GM12878 (cell line): Measurements from ENCODE around the gene IRF8. TPM values are rescaled to one million over a fixed set of nuclear protein-coding genes. Genes with fewer than 3 reads are reported as not detected.

Experiments
- ATAC-seq: fragments of 200-7000 bp; cut with Tn5 transposase; 3 replicates; pipeline ENCODE4 v1.9.1; 2020; ENCODE audit warnings: mild to moderate bottlenecking, moderate library complexity
- BruUV-seq: library from RNA; stranded (reverse); fragments of 400-500 nt; replicated peaks from 2 replicates; lab custom pipeline; 2021; lab: Mats Ljungman, UMichigan
- CTCF ChIA-PET: fragments of 300-600 bp; sonication (Branson Sonifier 250); formaldehyde crosslinking; extraction: SDS; loops from one replicate; lab custom pipeline; 2021; ENCODE audit warnings: inconsistent platforms; lab: Yijun Ruan, JAX
- POLR2A ChIA-PET: fragments of 350-600 bp; formaldehyde crosslinking; extraction: SDS; loops from one replicate; lab custom pipeline; 2021; ENCODE audit warnings: inconsistent platforms; lab: Charles Lee
- RAD21 ChIA-PET: fragments of 300-600 bp; sonication (Branson Sonifier 250); formaldehyde crosslinking; loops from one replicate; lab custom pipeline; 2023; ENCODE audit warnings: antibody characterized with exemption; ENCODE audit not compliant: unreplicated experiment; lab: Charles Lee
- SMC1A ChIA-PET: fragments of 300-600 bp; sonication (Branson Sonifier 250); formaldehyde crosslinking; loops from one replicate; lab custom pipeline; 2023; ENCODE audit not compliant: unreplicated experiment, uncharacterized antibody; lab: Charles Lee
- DNase-seq: peaks from one replicate; pipeline ENCODE4 v3.0.0-alpha.2; 2011; ENCODE audit warnings: low read depth, low spot score
- FAIRE-seq: peaks from 3 replicates; lab custom pipeline; 2011; peaks lifted over from hg19 to GRCh38; lab: Jason Lieb, UNC
- H2AFZ ChIP-seq: 2 replicates; pipeline ENCODE4 v1.6.0; 2011; ENCODE audit warnings: low read depth, low read length, control low read depth; ENCODE audit not compliant: control insufficient read depth
- H3K27ac ChIP-seq: 2 replicates; pipeline ENCODE4 v1.5.1; 2011; ENCODE audit warnings: control low read depth; ENCODE audit not compliant: control insufficient read depth, insufficient read depth
- H3K27me3 ChIP-seq, 2 experiments: replicated peaks in 1 of 2; 2 replicates each; pipeline versions ENCODE4 v1.6.0 to v1.6.1; 2011; ENCODE audit warnings: low read length in 1 of 2; ENCODE audit not compliant: control insufficient read depth in 2 of 2, insufficient read depth in 2 of 2
- H3K36me3 ChIP-seq, 2 experiments: 2 replicates each; pipeline ENCODE4 v1.5.1; 2011; ENCODE audit warnings: low read length in 1 of 2; ENCODE audit not compliant: control insufficient read depth in 2 of 2, insufficient read depth in 2 of 2
- H3K4me1 ChIP-seq: 2 replicates; pipeline ENCODE4 v1.6.1; 2011; ENCODE audit warnings: mild to moderate bottlenecking, low read length, moderate library complexity, mixed read lengths; ENCODE audit not compliant: control insufficient read depth, insufficient read depth
- H3K4me2 ChIP-seq: 2 replicates; pipeline ENCODE4 v1.6.0; 2011; ENCODE audit warnings: control low read depth; ENCODE audit not compliant: control insufficient read depth, insufficient read depth
- H3K4me3 ChIP-seq: fragments of 200-600 bp; sonication (generic); 2 replicates; pipeline ENCODE4 v1.5.1; 2016
- H3K79me2 ChIP-seq: 2 replicates; pipeline ENCODE4 v1.6.0; 2011; ENCODE audit warnings: low read length; ENCODE audit not compliant: control insufficient read depth, insufficient read depth
- H3K9ac ChIP-seq: 2 replicates; pipeline ENCODE4 v1.8.0; 2011; ENCODE audit warnings: low read length, control low read depth, mixed read lengths; ENCODE audit not compliant: control insufficient read depth, insufficient read depth
- H3K9me3 ChIP-seq: replicated peaks from 3 replicates; pipeline ENCODE4 v1.5.1; 2011; ENCODE audit warnings: mild to moderate bottlenecking, low read length; ENCODE audit not compliant: control insufficient read depth, insufficient read depth
- H4K20me1 ChIP-seq: 2 replicates; pipeline ENCODE4 v1.6.0; 2011; ENCODE audit not compliant: control insufficient read depth, insufficient read depth
- CBX3 ChIP-seq: fragments of 200-600 bp; sonication (generic); IDR thresholded peaks from 2 replicates; pipeline ENCODE4 v1.6.1; 2016; ENCODE audit warnings: low read depth, borderline replicate concordance
- CHD2 ChIP-seq: IDR thresholded peaks from 2 replicates; pipeline ENCODE4 v1.6.1; 2011; ENCODE audit warnings: low read depth, low read length, improper control_type of control experiment, borderline replicate concordance
- ETV6 ChIP-seq, 2 experiments: fragments of 450-650 bp in 1 of 2; IDR thresholded peaks in 1 of 2; conservative IDR thresholded peaks in 1 of 2; 2 replicates each; pipeline ENCODE4 v1.6.1; 2014; ENCODE audit warnings: antibody characterized with exemption in 1 of 2, borderline replicate concordance in 1 of 2, low read depth in 1 of 2, mild to moderate bottlenecking in 1 of 2, moderate library complexity in 1 of 2
- NFXL1 ChIP-seq: fragments of 450-650 bp; IDR thresholded peaks from 2 replicates; pipeline ENCODE4 v1.6.1; 2017; ENCODE audit warnings: antibody characterized with exemption, mild to moderate bottlenecking, borderline replicate concordance
- SREBF2 ChIP-seq: IDR thresholded peaks from 2 replicates; pipeline ENCODE4 v1.6.1; 2012; ENCODE audit warnings: mild to moderate bottlenecking, low read length
- TCF3 ChIP-seq: IDR thresholded peaks from 2 replicates; pipeline ENCODE4 v1.6.1; 2012; ENCODE audit warnings: low read depth, mild to moderate bottlenecking, low read length, borderline replicate concordance; ENCODE audit not compliant: insufficient read depth
- WGBS: methylation state at CpG from one replicate; pipeline ENCODE4 v1.1.6; 2016; ENCODE audit warnings: low lambda C conversion rate; ENCODE audit not compliant: insufficient replicate concordance, insufficient coverage; ENCODE audit errors: missing lambda C conversion rate; 5-methylcytosine and 5-hydroxymethylcytosine counted together
- in situ Hi-C: fragments of 300-500 bp; cut with MboI; formaldehyde crosslinking; loops from 9 replicates; pipeline ENCODE4 v1.14.3; 2018; ENCODE audit warnings: mixed read lengths
- intact Hi-C: fragments of 100-400 bp; cut with micrococcal nuclease; formaldehyde crosslinking; loops from one replicate; pipeline ENCODE4 v1.14.2; 2022; ENCODE audit not compliant: unreplicated experiment
- polyA plus RNA-seq, 11 experiments: library from polyadenylated mRNA; depleted of rRNA in 4 of 11; unstranded in 6 of 11; stranded (reverse) in 5 of 11; fragments of >200 nt; fragmentation: Nextera tagmentation in 4 of 11; fragmentation: Illumina TruSeq in 1 of 11; extraction: Ambion mirVana in 4 of 11; extraction: Trizol in 1 of 11; gene quantifications; 1 replicate in 1 of 11; 2 replicates in 10 of 11; pipeline versions ENCODE4 v1.2.1 to v1.2.3, GENCODE V29; 2011 to 2016; ENCODE audit warnings: inconsistent platforms in 2 of 11, missing spikeins in 2 of 11, low read depth in 1 of 11
- total RNA-seq, 4 experiments: library from RNA; depleted of rRNA in 3 of 4; stranded (reverse); fragments of >200 nt in 3 of 4; fragmentation: Illumina TruSeq in 1 of 4; extraction: Trizol in 1 of 4; gene quantifications; 2 replicates each; pipeline versions ENCODE4 v1.2.1 to v1.2.3, GENCODE V29; 2013 to 2021
- TF ChIP-seq, protein P1 (sequence below): fragments of 450-650 bp; conservative IDR thresholded peaks from 2 replicates; pipeline ENCODE4 v1.6.1; 2017; ENCODE audit warnings: mild to moderate bottlenecking, moderate library complexity
- TF ChIP-seq, protein P2 (sequence below): fragments of 450-650 bp; IDR thresholded peaks from 2 replicates; pipeline ENCODE4 v1.6.1; 2017; ENCODE audit warnings: mild to moderate bottlenecking, low read depth, inconsistent platforms; ENCODE audit not compliant: poor library complexity, severe bottlenecking
- TF ChIP-seq, protein P3 (sequence below): fragments of 450-650 bp; IDR thresholded peaks from 2 replicates; pipeline ENCODE4 v1.6.1; 2016; ENCODE audit warnings: mild to moderate bottlenecking, moderate library complexity, borderline replicate concordance

The IRF8 gene
- total and polyA plus RNA-seq, 10 of the 15 experiments (the other 5 are each of a cell fraction or from before 2014, with no cell fraction given), result 17.1 to 237 (median 172) TPM

- TF ChIP-seq, protein P1, sequence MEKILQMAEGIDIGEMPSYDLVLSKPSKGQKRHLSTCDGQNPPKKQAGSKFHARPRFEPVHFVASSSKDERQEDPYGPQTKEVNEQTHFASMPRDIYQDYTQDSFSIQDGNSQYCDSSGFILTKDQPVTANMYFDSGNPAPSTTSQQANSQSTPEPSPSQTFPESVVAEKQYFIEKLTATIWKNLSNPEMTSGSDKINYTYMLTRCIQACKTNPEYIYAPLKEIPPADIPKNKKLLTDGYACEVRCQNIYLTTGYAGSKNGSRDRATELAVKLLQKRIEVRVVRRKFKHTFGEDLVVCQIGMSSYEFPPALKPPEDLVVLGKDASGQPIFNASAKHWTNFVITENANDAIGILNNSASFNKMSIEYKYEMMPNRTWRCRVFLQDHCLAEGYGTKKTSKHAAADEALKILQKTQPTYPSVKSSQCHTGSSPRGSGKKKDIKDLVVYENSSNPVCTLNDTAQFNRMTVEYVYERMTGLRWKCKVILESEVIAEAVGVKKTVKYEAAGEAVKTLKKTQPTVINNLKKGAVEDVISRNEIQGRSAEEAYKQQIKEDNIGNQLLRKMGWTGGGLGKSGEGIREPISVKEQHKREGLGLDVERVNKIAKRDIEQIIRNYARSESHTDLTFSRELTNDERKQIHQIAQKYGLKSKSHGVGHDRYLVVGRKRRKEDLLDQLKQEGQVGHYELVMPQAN, result no peak
Measured at GRCh38 chr16:85923153-85924021, 24.4 kb downstream of the IRF8 start (continued).

DNA sequence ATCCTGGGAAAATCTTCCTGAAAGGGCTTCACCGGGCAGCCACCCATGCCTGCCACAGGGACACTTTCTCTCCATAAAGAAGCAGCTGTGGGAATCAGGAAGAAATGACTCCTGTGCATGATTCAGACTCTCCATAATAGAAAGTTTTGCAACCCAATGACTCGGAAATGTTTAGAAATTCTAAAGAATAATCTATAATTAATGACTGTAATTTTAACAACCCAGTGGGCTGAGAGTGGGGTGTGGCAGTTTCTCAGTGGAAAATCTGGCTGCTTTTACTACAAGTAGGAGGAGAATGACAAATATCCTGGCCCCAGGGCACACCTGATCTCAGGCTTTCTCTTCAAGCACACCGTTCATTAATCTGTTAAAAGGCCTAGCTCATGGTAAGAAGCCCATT lies 25.7 kb downstream of the IRF8 start:
- no peak for ATAC-seq

More for the DNA sequence above, 25.7 kb downstream of the IRF8 start:
- Histone ChIP-seq H3K4me2 (no peak overlapping the region), H3K9me3 (no peaks in the 10 kb centered on the region), H3K36me3 (peaks cover 9 to 10% of the 10 kb centered on the region in 2 experiments), H2AFZ (no peak overlapping the region), H3K4me1 (no peaks in the 10 kb centered on the region), H3K4me3 (no peak overlapping the region), H3K79me2 (no peaks in the 10 kb centered on the region), H3K9ac (no peak overlapping the region), H3K27me3 (no peaks in the 10 kb centered on the region), H3K27ac (no peak overlapping the region), H4K20me1 (no peaks in the 10 kb centered on the region)
- intact Hi-C loops (no loop called here), in situ Hi-C loops (no loop called here)
- 43% methylated on average over 3 of the region's 3 CpGs for WGBS
- SMC1A ChIA-PET, result interaction anchor here (1.3 to 1.8 kb wide), 2 partner anchors 10 to 16 kb away, joined by 3 to 6 read pairs; no protein-coding TSS in a partner anchor
- FAIRE-seq (no peak), DNase-seq (no peak)
- no peak for TF ChIP-seq CHD2
- no peak for TF ChIP-seq SREBF2
- TF ChIP-seq NFXL1, result no peak
- no peak for TF ChIP-seq ETV6 (conservative IDR thresholded peaks at IDR 0.05 in 1 of 2, IDR thresholded peaks at IDR 0.05 in 1 of 2; ENCODE audit: borderline replicate concordance in 1 of 2, low read depth in 1 of 2)
- TF ChIP-seq, protein P2, sequence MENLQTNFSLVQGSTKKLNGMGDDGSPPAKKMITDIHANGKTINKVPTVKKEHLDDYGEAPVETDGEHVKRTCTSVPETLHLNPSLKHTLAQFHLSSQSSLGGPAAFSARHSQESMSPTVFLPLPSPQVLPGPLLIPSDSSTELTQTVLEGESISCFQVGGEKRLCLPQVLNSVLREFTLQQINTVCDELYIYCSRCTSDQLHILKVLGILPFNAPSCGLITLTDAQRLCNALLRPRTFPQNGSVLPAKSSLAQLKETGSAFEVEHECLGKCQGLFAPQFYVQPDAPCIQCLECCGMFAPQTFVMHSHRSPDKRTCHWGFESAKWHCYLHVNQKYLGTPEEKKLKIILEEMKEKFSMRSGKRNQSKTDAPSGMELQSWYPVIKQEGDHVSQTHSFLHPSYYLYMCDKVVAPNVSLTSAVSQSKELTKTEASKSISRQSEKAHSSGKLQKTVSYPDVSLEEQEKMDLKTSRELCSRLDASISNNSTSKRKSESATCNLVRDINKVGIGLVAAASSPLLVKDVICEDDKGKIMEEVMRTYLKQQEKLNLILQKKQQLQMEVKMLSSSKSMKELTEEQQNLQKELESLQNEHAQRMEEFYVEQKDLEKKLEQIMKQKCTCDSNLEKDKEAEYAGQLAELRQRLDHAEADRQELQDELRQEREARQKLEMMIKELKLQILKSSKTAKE, result no peak
- no peak for TF ChIP-seq CBX3
- TF ChIP-seq, protein P3, sequence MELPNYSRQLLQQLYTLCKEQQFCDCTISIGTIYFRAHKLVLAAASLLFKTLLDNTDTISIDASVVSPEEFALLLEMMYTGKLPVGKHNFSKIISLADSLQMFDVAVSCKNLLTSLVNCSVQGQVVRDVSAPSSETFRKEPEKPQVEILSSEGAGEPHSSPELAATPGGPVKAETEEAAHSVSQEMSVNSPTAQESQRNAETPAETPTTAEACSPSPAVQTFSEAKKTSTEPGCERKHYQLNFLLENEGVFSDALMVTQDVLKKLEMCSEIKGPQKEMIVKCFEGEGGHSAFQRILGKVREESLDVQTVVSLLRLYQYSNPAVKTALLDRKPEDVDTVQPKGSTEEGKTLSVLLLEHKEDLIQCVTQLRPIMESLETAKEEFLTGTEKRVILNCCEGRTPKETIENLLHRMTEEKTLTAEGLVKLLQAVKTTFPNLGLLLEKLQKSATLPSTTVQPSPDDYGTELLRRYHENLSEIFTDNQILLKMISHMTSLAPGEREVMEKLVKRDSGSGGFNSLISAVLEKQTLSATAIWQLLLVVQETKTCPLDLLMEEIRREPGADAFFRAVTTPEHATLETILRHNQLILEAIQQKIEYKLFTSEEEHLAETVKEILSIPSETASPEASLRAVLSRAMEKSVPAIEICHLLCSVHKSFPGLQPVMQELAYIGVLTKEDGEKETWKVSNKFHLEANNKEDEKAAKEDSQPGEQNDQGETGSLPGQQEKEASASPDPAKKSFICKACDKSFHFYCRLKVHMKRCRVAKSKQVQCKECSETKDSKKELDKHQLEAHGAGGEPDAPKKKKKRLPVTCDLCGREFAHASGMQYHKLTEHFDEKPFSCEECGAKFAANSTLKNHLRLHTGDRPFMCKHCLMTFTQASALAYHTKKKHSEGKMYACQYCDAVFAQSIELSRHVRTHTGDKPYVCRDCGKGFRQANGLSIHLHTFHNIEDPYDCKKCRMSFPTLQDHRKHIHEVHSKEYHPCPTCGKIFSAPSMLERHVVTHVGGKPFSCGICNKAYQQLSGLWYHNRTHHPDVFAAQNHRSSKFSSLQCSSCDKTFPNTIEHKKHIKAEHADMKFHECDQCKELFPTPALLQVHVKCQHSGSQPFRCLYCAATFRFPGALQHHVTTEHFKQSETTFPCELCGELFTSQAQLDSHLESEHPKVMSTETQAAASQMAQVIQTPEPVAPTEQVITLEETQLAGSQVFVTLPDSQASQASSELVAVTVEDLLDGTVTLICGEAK, result no peak
- TF ChIP-seq TCF3, result no peak
- CTCF ChIA-PET, result interaction anchor here (1.4 kb wide), 1 partner anchor 62 kb away, joined by 4 read pairs; no protein-coding TSS in a partner anchor
- RAD21 ChIA-PET, result interaction anchor here (1.2 kb wide), 1 partner anchor 11 kb away, joined by 3 read pairs; no protein-coding TSS in a partner anchor
- POLR2A ChIA-PET, result interaction anchor here (1.2 kb wide), 1 partner anchor 23 kb away, joined by 3 read pairs; no protein-coding TSS in a partner anchor
- no TSS peak for BruUV-seq
